NCI-H187 treated with DMSO at 0.1 percent for 48 hours (cell line): Measurements from ENCODE around the gene ALDOA.

Experiments
- DNase-seq: peaks from one replicate; lab custom pipeline; 2025; lab: John Stamatoyannopoulos, UW

ALDOA gene

GRCh38 chr16:30069611-30070462, 4.3 kb downstream of the ALDOA start:
- no peak for DNase-seq

- no peak for DNase-seq
Measured at GRCh38 chr16:30070490-30070889, 4.9 kb downstream of the ALDOA start.

- DNase-seq, result peak; percentile 24
Measured at GRCh38 chr16:30075503-30076275, 10.1 kb downstream of the ALDOA start, which contains the start of gene PPP4C. PPP4C (plus strand) TSS chr16:30075994; CDS start chr16:30076378, 384 bp downstream.

GRCh38 chr16:30076276-30076791, 10.8 kb downstream of the ALDOA start:
- DNase-seq, result no peak

- DNase-seq, result no peak
Measured at GRCh38 chr16:30077656-30078055, 12.1 kb downstream of the ALDOA start.

- no peak for DNase-seq
Measured at GRCh38 chr16:30078744-30079143, 13.2 kb downstream of the ALDOA start.

GRCh38 chr16:30079480-30079879, 13.9 kb downstream of the ALDOA start:
- DNase-seq, result no peak

GRCh38 chr16:30082545-30083090, 17.1 kb downstream of the ALDOA start:
- no peak for DNase-seq

GRCh38 chr16:30083216-30084055, 17.9 kb downstream of the ALDOA start:
- no peak for DNase-seq

- DNase-seq, result no peak
Measured at GRCh38 chr16:30084096-30084815, 18.7 kb downstream of the ALDOA start.

- no peak for DNase-seq
Measured at GRCh38 chr16:30084816-30085159, 19.2 kb downstream of the ALDOA start.

- DNase-seq, result no peak
Measured at GRCh38 chr16:30085247-30085646, 19.7 kb downstream of the ALDOA start.

GRCh38 chr16:30085820-30086219, 20.3 kb downstream of the ALDOA start:
- no peak for DNase-seq

GRCh38 chr16:30086291-30087140, 21.0 kb downstream of the ALDOA start:
- no peak for DNase-seq

GRCh38 chr16:30087181-30087898, 21.8 kb downstream of the ALDOA start:
- no peak for DNase-seq

GRCh38 chr16:30088237-30088831, 22.8 kb downstream of the ALDOA start:
- DNase-seq, result no peak

- no peak for DNase-seq
Measured at GRCh38 chr16:30088832-30089624, 23.5 kb downstream of the ALDOA start.
